Mucosa of descending colon (tissue), 3 donors: ENCODE results near the gene ACVRL1. TPM values are rescaled to one million over a fixed set of nuclear protein-coding genes. Genes with fewer than 3 reads are reported as not detected.

Experiments
- ATAC-seq: fragments of 200-7000 bp; cut with Tn5 transposase; one replicate; pipeline ENCODE4 v1.9.1; 2020; ENCODE audit warnings: mild to moderate bottlenecking, moderate library complexity
- DNase-seq, 3 donors: peaks; one replicate each; pipeline ENCODE4 v3.0.0-alpha.2; 2020
- H3K36me3 ChIP-seq: fragments of 200-600 bp; one replicate; pipeline ENCODE4 v1.8.0; 2021; ENCODE audit warnings: low read depth, mild to moderate bottlenecking
- H3K4me1 ChIP-seq: fragments of 200-600 bp; one replicate; pipeline ENCODE4 v1.8.0; 2021; ENCODE audit warnings: low read depth, mild to moderate bottlenecking
- H3K4me3 ChIP-seq: fragments of 200-600 bp; one replicate; pipeline ENCODE4 v1.8.0; 2021; ENCODE audit warnings: mild to moderate bottlenecking
- H3K9me3 ChIP-seq: fragments of 200-600 bp; one replicate; pipeline ENCODE4 v1.8.0; 2021; ENCODE audit warnings: mild to moderate bottlenecking
- CTCF ChIP-seq: fragments of 200-600 bp; IDR thresholded peaks from one replicate; pipeline ENCODE4 v1.8.0; 2022; ENCODE audit warnings: antibody characterized with exemption, mild to moderate bottlenecking
- intact Hi-C, 2 donors: fragments of 100-400 bp; cut with DNase I in 1 of 2; cut with micrococcal nuclease in 1 of 2; formaldehyde crosslinking; loops; one replicate each; pipeline versions ENCODE4 v1.11.0 to v1.11.1; 2022; cut with DNase I, micrococcal nuclease
- total RNA-seq, 3 donors: library from RNA; stranded (reverse); fragmentation: NEBNext Ultra II Directional in 2 of 3; extraction: Animal tissue kit (Norgen Biotek cat#: 25700) in 2 of 3; gene quantifications; one replicate each; pipeline versions ENCODE4 v1.2.1 to v1.2.4, GENCODE V29; 2021 to 2023
- donor health status: DM: no; HTN: no; CAD: no; lungs with moderate emphysema.
- donor health status: DM: no; HTN: no; CAD: no.
- donor health status: DM: no; HTN: yes; CAD: no.

Gene ACVRL1
- total RNA-seq, 3 donors from 2014 or later: 132 to 261 (median 247) TPM

GRCh38 chr12:51915003-51915625 lies 7.8 kb downstream of the ACVRL1 start:
- no peak overlapping the region for H3K4me3 ChIP-seq
- H3K36me3 ChIP-seq: no peaks in the 10 kb centered on the region
- peaks cover 19% of the 10 kb centered on the region for H3K4me1 ChIP-seq
- H3K9me3 ChIP-seq: no peaks in the 10 kb centered on the region
- TF ChIP-seq CTCF: no peak
- no peak for DNase-seq
- intact Hi-C loops: no loop called here
- no peak for ATAC-seq

GRCh38 chr12:51915951-51916350 lies 8.6 kb downstream of the ACVRL1 start:
- Histone ChIP-seq H3K4me1 (peaks cover 13% of the 10 kb centered on the region), H3K4me3 (no peak overlapping the region), H3K36me3 (no peaks in the 10 kb centered on the region), H3K9me3 (no peaks in the 10 kb centered on the region)
- intact Hi-C loops: no loop called here
- DNase-seq: no peak
- TF ChIP-seq CTCF: no peak
- no peak for ATAC-seq

GRCh38 chr12:51917041-51917590 lies 9.8 kb downstream of the ACVRL1 start:
- Histone ChIP-seq H3K9me3 (no peaks in the 10 kb centered on the region), H3K4me1 (peaks cover 4% of the 10 kb centered on the region), H3K36me3 (no peaks in the 10 kb centered on the region), H3K4me3 (no peak overlapping the region)
- intact Hi-C loops: no loop called here
- TF ChIP-seq CTCF: no peak
- ATAC-seq: no peak
- no peak for DNase-seq

- H3K36me3 ChIP-seq: no peaks in the 10 kb centered on the region
- peaks cover 4% of the 10 kb centered on the region for H3K4me1 ChIP-seq
- TF ChIP-seq CTCF: no peak
- H3K9me3 ChIP-seq: no peaks in the 10 kb centered on the region
- H3K4me3 ChIP-seq: no peak overlapping the region
- ATAC-seq (no peak), DNase-seq (no peak)
- intact Hi-C loops: no loop called here
Observed at GRCh38 chr12:51917746-51918453, 10.6 kb downstream of the ACVRL1 start.

GRCh38 chr12:51920046-51920445 lies 12.7 kb downstream of the ACVRL1 start:
- H3K36me3 ChIP-seq: no peaks in the 10 kb centered on the region
- ATAC-seq (no peak), DNase-seq (no peak)
- no peaks in the 10 kb centered on the region for H3K9me3 ChIP-seq
- H3K4me1 ChIP-seq: peaks cover 15% of the 10 kb centered on the region
- H3K4me3 ChIP-seq: no peak overlapping the region
- intact Hi-C loops: no loop called here
- no peak for TF ChIP-seq CTCF
